ENCODE data around the gene TMEM120A.

The TMEM120A gene

DNA sequence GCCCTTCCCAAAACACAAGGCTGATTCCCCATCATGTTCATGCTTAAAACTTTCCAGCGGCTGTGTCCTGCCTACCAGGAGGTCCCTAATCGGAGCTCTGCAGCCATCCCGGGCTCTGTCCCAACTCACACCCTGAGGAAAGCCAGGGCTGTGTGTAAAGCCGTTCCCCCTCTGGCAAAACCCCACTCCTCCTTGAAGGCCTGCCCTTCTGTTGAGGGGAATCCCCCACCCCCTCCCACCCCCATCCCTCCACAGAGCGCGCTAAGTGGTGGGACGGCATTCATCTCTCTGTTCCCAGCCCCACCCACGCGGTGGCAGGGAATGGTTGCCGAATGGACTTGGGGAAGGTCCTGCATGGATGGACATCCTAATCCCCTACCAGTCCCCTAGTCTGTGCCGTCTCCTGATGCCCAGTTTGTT lies 667 bp upstream of the TMEM120A start:
- Histone ChIP-seq H3K27ac (peak overlapping the region; percentile 99), H3K4me3 (peak overlapping the region; percentile 95)
- DNase-seq (ENCODE audit: low spot score), result no peak
- TF ChIP-seq, protein P1, sequence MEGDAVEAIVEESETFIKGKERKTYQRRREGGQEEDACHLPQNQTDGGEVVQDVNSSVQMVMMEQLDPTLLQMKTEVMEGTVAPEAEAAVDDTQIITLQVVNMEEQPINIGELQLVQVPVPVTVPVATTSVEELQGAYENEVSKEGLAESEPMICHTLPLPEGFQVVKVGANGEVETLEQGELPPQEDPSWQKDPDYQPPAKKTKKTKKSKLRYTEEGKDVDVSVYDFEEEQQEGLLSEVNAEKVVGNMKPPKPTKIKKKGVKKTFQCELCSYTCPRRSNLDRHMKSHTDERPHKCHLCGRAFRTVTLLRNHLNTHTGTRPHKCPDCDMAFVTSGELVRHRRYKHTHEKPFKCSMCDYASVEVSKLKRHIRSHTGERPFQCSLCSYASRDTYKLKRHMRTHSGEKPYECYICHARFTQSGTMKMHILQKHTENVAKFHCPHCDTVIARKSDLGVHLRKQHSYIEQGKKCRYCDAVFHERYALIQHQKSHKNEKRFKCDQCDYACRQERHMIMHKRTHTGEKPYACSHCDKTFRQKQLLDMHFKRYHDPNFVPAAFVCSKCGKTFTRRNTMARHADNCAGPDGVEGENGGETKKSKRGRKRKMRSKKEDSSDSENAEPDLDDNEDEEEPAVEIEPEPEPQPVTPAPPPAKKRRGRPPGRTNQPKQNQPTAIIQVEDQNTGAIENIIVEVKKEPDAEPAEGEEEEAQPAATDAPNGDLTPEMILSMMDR (IDR thresholded peaks at IDR 0.05), result no peak

DNA sequence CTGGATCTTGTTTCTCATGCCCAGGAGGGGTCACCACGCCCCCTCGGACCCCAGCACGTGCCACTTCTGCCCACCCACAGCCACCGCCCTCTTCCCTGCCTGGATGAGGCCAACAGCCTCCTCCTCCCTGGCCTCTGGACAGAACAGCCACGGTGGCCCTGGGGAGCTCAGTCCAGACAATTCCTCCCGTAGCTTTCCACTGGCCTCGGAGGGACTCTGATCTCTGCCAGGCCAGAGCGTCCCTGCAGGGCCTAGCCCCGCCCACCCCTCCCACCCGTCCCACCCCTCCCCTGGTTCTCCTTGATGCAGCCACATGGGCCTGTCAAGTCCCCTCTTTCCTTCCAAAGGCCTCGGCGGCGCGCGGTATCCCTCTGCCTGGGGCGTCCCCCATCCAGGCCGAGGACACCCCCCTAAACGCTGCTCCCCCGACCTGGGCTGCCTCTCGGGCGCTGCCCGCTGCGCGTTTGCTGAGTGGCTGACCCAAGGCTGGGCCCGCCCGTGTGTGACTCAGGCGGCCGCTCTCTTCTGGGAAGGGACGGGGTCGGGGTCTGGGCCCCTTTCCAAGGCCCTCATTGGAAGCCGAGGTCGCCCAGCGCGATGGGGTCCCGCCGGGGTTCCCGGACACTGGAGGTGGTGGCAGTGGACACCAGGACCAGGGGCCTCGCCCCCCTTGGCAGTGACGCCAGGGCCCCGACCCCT lies 557 bp downstream of the TMEM120A start:
- peak overlapping the region; percentile 99 for H3K27ac ChIP-seq
- DNase-seq (ENCODE audit: low spot score), result peak; percentile 96
- TF ChIP-seq, protein P1 (IDR thresholded peaks at IDR 0.05), result no peak
- H3K4me3 ChIP-seq, result peak overlapping the region; percentile 95

DNA sequence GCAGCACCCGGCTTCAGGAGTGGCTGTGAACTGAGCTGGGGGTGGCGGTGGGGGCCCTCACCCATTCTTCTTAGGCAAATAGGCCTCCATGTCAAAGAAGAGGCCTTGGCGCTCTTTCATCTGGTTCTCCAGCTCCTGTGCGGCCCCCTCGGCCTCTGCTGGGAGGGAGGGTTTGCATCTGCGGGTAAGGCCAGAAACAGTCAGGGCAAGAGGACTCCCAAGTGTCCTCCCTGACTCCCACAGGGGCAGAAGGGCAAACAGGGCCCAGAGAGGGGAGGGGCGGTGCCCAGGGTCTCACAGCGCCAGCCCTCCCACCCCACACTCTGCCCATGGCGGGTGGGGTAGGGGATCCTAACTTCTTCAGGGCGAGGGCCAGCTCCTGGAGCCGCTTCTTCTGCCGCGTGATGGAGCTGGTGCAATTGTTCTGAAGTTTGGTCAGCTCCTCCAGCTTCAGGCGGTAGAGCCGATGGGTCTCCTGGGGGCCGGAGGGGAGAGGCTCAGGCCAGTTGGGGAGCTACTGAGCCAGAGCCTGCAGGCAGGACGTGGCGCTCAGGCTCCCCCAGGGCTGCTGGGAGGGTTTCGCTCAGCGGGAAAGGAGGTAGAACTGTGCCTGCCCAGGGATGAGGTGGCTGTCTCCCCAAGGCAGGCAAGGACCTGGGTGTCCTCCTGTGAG lies 2.2 kb downstream of the TMEM120A start:
- DNase-seq (ENCODE audit: low spot score), result peak; percentile 75
- TF ChIP-seq, protein P1 (IDR thresholded peaks at IDR 0.05), result no peak
- peak overlapping the region; percentile 99 for H3K27ac ChIP-seq
- H3K4me3 ChIP-seq, result no peak overlapping the region

DNA sequence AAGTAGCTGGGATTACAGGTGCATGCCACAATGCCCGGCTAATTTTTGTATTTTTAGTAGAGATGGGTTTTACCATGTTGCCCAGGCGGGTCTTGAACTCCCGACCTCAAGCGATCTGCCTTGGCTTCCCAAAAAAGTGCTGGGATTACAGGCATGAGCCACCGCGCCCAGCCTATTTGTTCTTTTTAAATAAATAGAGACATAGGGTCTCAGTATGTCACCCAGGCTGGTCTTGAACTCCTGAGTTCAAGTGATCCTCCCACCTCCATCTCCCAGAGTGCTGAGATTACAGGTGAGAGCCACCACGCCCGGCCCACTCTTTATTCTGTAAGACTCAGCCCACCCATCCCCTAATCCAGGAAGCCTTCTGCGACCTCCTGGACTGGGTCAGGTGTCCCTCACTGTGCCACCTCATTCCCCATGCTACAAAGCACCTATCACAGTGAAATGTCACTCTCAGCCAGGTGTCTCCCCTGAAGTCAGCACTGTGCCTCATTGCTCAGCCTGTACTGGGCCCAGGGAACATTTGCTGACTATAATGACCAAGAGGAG lies 2.8 kb downstream of the TMEM120A start:
- DNase-seq (ENCODE audit: low spot score), result no peak
- peak overlapping the region; percentile 99 for H3K27ac ChIP-seq
- TF ChIP-seq, protein P1 (IDR thresholded peaks at IDR 0.05), result no peak
- no peak overlapping the region for H3K4me3 ChIP-seq

- TF ChIP-seq, protein P1 (IDR thresholded peaks at IDR 0.05), result no peak
- DNase-seq (ENCODE audit: low spot score), result peak; percentile 77
- Histone ChIP-seq H3K27ac (peak overlapping the region; percentile 77 to 83), H3K4me3 (peak overlapping the region; percentile 53)
These were observed 4.7 kb downstream of the TMEM120A start for GRCh38 chr7:75989500-75990388.

DNA sequence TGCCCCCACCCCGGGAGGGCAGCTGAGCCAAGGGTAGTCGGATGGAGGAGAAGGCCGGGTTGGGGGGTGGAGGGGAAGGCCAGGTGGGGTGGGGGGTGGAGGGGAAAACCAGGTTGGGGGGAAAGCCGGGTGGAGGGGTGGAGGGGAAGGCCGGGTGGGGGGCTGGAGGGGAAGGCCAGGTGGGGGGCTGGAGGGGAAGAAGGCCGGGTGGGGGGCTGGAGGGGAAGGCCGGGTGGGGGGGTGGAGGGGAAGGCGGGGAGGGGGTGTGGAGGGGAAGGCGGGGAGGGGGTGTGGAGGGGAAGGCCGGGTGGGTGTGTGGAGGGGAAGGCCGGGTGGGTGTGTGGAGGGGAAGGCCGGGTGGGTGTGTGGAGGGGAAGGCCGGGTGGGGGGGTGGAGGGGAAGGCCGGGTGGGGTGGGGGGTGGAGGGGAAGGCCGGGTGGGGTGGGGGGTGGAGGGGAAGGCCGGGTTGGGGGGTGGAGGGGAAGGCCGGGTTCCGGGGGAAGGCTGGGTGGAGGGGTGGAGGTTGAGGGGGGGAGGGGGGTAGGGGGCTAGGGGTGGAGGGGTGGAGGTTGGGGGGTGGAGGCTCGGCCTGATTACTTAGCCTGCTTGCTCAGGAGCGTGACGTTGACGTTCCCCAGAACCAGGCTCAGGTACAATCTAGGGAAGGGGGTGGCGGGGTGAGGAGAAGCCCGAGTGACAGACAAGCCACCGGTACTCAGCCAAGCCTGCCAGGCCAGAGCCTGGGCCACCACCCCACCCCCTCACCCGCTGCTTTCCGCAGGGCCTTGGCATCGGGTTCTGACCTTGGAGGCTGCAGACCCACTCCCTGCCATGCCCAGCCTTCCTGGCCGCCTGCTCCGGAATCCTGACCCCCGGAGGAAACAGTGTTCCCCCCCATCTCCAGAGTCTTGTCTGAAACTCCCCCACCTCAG lies 5.6 kb downstream of the TMEM120A start:
- peak overlapping the region; percentile 53 for H3K4me3 ChIP-seq
- H3K27ac ChIP-seq, result peak overlapping the region; percentile 77 to 83
- DNase-seq (ENCODE audit: low spot score), result no peak
- TF ChIP-seq, protein P1 (IDR thresholded peaks at IDR 0.05), result no peak
